A549 (cell line): ENCODE results near the gene ERCC6L.

Source experiments
- CTCF ChIP-seq: fragments of >200 bp; sonication (Bioruptor Twin); formaldehyde crosslinking; IDR thresholded peaks from 3 replicates; pipeline ENCODE4 v1.5.1; 2016
- EP300 ChIP-seq, 2 experiments: fragments of >200 bp; sonication (Bioruptor Twin); formaldehyde crosslinking; IDR thresholded peaks; 2 replicates in 1 of 2; 3 replicates in 1 of 2; pipeline ENCODE4 v1.6.1; 2016 to 2017
- FOSL2 ChIP-seq, 2 experiments: fragments of 450-650 bp in 1 of 2; fragments of >200 bp in 1 of 2; sonication (Bioruptor Twin) in 1 of 2; formaldehyde crosslinking; IDR thresholded peaks; 2 replicates each; pipeline versions ENCODE4 v1.5.0 to v1.6.1; 2016 to 2020; ENCODE audit warnings: mild to moderate bottlenecking in 1 of 2, moderate library complexity in 1 of 2
- HOXA7 ChIP-seq: fragments of 250-450 bp; sonication (Bioruptor Pico); IDR thresholded peaks from 2 replicates; pipeline ENCODE4 v1.5.0; 2020; ENCODE audit warnings: mild to moderate bottlenecking, moderate library complexity
- JUN ChIP-seq, 2 experiments: fragments of >200 bp; sonication (Bioruptor Twin); formaldehyde crosslinking; IDR thresholded peaks; 2 replicates in 1 of 2; 3 replicates in 1 of 2; pipeline ENCODE4 v1.6.1; 2016 to 2017
- MAFK ChIP-seq: fragments of 450-650 bp; IDR thresholded peaks from 2 replicates; pipeline ENCODE4 v1.6.1; 2014; ENCODE audit not compliant: partially characterized antibody
- MYC ChIP-seq: IDR thresholded peaks from 2 replicates; pipeline ENCODE4 v1.6.1; 2012; ENCODE audit warnings: mild to moderate bottlenecking, inconsistent platforms, low read length, improper control_type of control experiment, borderline replicate concordance
- POLR2A ChIP-seq: IDR thresholded peaks from 2 replicates; pipeline ENCODE4 v1.6.1; 2012; ENCODE audit warnings: mild to moderate bottlenecking, low read length
- RFX5 ChIP-seq: fragments of 450-650 bp; IDR thresholded peaks from 2 replicates; pipeline ENCODE4 v1.7.1; 2014; ENCODE audit warnings: antibody characterized with exemption, mild to moderate bottlenecking, moderate library complexity
- SMC3 ChIP-seq: fragments of >200 bp; sonication (Bioruptor Twin); formaldehyde crosslinking; IDR thresholded peaks from 3 replicates; pipeline ENCODE4 v1.6.1; 2018; ENCODE audit warnings: inconsistent platforms
- TP53 ChIP-seq: fragments of 250-450 bp; sonication (Bioruptor Pico); IDR thresholded peaks from 2 replicates; pipeline ENCODE4 v1.5.0; 2021; ENCODE audit warnings: mild to moderate bottlenecking, moderate library complexity
- USF2 ChIP-seq: fragments of 450-650 bp; IDR thresholded peaks from 2 replicates; pipeline ENCODE4 v1.6.1; 2014; ENCODE audit warnings: antibody characterized with exemption

- TF ChIP-seq CTCF, result no peak
- TF ChIP-seq JUN (IDR thresholded peaks at IDR 0.05), result no peak
- no peak for TF ChIP-seq MYC
- TF ChIP-seq FOSL2 (IDR thresholded peaks at IDR 0.05), result no peak
- no peak for TF ChIP-seq FOSL2 (CRISPR knock-in tag; IDR thresholded peaks at IDR 0.05)
- TF ChIP-seq SMC3, result no peak
- no peak for TF ChIP-seq TP53 (CRISPR knock-in tag)
- no peak for TF ChIP-seq POLR2A
- TF ChIP-seq EP300 (IDR thresholded peaks at IDR 0.05), result no peak
- no peak for TF ChIP-seq HOXA7 (CRISPR knock-in tag)
- TF ChIP-seq RFX5, result no peak
- no peak for TF ChIP-seq USF2
- TF ChIP-seq MAFK, result no peak
Measured at GRCh38 chrX:72176981-72177380, 61.8 kb downstream of the ERCC6L start.
